Activated CD4-positive, alpha-beta T cell treated with anti-CD3 and anti-CD28 coated beads, Interleukin-2, amount 50 U/mL, for 1 hour (primary cell): Measurements from ENCODE around the gene KIF1A.
"Not testable (repeated sequence)": the region's sequence is repeated elsewhere in the genome, so short reads cannot be mapped to it uniquely, and the experiment has no call there.

Source experiments
- DNase-seq: peaks from one replicate; pipeline ENCODE4 v3.0.0-alpha.2; 2020

Gene KIF1A

GRCh38 chr2:240784629-240785423 is 35.2 kb downstream of the KIF1A start:
- no peak for DNase-seq

- no peak for DNase-seq
These were observed 36.0 kb downstream of the KIF1A start for GRCh38 chr2:240783819-240784621.

DNA sequence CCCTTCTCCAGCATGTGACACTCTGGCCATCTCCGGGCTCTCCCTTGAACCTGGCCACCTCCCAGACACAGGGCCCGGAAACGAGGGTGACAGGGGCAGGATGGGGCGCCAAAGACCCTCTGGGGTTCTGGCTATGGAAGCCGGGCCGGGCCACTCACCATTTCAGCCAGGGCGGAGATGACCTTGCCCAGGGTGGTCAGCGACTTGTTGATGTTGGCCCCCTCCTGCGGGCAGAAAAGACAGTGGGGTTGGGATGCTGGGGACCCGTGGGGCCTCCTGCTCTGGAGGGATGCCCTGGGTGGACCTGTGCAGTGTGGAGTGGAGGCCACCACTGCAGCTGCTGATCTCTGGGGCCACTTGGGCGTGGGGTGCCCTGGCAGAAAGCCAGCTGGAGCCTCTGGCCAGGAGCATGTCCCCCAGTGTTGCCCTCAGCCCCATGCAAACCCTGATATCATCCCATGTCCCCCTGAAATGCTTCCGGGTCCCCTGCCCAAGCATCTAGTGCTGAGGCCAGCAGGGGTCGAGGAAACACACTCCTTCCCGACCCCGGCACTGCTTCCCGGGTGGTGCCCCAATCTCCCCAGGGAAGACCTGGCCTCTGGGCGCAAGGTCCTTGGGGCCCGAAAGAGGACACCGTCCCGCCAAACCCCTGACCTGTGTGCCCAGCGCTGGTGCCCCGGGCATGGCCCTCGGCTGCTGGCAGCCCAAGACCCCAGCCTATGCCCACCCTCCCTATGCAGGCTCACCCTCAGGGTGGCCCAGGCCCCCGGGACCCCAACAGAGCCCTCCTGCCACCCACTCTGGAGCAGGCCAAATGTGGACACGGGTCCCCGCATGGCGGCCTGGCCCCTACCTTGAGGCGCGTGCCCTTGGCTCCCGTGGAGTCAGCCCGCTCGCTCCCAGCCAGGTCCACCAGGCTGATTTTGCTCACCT is 36.9 kb downstream of the KIF1A start:
- no peak for DNase-seq

DNA sequence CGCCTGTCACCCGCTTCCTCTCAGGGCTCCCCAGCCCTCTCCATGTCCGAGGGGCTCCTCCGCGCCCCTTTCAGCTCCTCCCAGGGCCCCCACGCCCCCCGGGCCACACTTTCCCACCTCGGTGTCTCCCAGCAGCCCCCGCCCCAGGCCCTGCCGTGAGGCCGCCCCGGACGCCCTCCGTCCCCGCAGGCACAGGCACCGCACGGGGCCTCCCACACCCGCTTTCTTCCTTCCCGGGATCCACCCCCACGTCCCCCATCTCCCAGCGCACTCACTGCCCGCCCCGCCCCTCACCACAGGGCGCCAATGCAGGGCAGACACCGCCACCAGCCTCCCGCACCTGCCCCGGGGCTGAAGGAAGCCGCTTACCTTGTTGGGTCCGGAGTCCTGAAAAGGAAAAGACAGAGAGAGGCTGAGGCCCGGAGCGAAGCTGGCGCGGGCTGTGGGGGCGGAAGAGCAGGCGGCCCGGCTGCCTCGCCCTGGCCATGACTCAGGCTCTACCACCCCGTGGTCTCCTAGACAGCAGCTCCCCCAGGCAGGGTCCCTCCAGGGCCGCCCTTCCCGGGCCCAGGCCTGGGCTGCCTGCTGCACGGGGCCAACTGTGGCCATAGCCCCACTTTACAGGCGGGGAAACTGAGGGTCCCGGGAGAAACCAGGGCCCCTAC is 37.7 kb downstream of the KIF1A start:
- DNase-seq: no peak

DNA sequence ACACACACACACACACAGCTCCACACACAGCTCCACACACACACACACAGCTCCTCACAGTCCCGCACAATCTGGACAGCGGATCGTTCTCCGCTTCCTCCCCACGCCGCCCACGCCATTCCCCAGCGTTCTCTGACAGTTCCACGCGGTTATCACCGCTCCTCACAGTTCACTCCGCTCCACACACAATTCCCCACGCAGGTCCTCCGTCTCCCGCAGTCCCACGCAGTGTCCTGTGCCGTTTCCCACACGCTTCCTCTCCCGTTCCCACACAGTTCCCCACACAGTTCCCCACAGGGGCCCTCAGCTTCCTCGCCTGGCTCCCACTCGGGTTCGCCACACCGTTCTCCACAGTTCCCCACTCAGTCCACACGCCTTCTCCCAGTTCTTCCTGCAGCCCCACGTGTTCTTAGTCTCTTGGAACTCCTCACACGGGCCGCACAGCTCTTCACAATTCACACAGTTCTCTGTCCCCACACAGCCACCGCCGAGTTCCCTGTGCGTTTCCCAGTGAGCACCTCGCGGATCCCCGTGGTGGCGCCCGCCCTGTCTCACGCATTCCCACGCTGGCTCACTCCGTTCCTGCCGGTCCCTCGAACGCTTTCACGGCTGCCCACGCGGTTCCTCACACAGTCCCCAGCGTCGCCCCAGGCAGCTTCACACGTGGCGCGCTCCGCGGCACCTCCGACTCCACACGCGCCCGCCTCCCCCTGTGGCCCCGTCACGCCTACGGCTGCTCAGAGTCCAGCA is 38.4 kb downstream of the KIF1A start:
- DNase-seq: no peak

GRCh38 chr2:240780023-240780700 is 39.9 kb downstream of the KIF1A start:
- no peak for DNase-seq

DNA sequence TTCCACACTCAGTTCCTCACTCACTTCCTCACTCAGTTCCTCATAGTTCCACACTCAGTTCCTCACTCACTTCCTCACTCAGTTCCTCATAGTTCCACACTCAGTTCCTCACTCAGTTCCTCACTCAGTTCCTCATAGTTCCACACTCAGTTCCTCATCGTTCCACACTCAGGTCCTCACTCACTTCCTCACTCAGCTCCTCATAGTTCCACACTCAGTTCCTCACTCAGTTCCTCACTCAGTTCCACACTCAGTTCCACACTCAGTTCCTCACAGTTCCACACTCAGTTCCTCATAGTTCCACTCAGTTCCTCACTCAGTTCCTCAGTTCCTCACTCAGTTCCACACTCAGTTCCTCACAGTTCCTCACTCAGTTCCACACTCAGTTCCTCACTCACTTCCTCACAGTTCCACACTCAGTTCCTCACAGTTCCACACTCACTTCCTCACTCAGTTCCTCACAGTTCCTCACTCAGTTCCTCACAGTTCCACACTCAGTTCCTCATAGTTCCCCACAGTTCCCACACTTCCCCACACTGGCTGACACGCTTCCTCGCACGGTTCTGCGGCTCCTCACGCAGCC is 40.7 kb downstream of the KIF1A start:
- DNase-seq: not testable (repeated sequence)

DNA sequence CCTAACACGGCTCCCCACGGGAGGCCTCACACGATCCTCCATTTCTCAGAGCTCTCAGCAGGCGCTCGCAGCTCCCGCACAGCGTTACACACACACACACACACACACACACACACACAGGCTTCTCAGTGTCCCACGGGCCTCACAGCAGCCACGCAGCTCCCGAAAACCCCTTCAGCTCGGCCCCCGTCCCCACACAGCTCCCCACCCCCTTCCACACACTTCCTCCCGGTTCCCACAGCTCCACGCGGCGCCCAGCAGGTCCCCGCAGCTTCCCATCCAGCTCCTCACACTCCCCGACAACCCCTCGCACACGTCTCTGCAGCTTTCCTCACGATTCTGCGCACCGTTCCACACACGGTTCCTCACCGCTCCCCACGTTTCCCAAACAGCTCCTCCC is 41.6 kb downstream of the KIF1A start:
- no peak for DNase-seq

DNA sequence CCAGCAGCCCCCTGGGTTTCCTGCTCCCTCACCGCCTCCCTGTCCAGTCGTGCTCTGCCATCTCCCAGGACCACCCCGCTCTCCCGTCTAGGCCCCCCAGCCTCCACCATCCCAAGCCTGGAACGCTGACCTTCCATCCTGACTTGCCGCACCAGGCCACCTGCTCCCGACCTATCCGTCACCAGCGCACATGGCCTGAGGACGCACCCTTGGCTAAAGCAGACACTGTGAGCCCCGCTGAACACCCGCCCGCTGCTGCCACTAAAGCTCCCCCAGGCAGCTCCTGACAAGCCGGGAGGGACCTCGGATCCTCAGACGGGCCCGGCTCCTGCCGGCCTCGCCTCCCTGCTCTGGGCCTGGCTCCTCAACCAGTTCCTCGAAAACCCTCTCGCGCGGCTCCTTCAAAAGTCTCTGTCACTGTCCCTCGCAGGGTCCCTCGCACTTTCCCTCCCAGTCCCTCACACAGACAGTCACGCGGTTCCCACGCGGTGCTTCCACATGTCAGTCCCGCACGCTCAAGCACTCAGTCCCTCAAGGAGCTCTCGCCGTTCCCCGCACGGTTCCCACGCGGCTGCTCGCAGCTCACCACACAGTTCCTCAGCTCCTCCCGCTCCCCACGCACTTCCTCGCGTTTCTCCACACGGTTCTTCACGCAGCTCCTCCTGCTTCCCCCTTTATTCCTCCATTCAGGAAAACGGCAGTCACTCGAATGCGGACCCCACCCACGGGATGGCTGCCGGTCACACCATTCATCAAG is 42.4 kb downstream of the KIF1A start:
- no peak for DNase-seq

DNA sequence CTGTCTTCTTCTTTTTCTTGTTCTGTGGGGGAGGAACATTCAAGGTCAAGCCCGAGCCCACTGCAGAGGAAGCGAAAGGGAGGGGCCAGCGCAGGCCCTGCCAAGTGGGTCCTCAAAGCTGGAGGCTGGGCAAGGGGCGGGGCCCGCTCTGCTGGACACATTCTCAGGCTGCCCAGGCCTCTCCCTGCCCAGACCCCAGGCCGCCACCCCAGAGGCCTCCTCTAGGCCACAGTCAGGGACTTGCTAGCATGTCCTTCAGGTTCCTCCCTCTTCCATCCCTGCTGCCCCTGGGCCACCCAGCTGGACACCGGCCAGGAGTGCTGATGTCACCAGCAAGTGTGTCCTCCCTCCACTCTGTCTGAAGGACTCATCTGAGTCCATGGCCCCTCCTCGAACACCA is 44.1 kb downstream of the KIF1A start:
- DNase-seq: no peak

DNA sequence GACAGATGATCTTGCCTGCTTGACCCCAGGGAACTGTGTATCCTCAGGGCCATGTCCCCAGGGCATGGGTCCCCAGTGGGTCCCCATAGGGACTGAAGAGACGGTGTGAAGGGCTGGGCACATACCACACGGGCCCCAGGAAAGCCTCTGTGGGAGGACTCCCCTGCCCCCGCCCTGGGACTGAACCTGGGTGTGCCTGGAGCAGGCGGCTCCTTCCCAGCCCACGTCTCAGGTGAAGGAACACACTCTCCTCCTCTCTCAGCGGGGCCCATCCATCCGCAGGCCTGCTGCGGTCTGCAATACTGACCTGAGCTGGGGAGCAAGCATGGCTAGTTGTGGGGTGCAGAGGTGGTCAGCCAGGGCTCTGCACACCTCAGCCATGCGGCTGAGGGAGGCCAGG is 45.2 kb downstream of the KIF1A start:
- no peak for DNase-seq

DNA sequence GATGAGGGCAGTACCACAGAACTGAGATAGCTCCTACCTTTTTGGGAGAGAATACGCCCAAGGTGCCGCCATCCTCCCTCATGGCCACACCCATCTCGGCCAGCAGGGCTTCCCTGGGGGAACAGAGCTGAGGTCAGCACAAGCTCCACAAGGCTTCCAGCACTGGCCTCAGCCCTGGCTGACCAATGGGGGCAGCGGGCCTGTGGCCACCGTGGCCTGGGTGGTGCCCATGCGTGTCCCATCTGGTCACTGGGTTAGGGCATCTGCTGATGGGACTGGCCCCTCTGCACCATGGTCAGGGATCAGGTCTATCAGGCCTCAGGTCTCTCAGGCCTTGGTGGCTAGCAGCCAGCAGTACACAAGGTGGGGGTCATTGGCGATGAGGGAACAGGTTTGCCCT is 50.9 kb downstream of the KIF1A start:
- no peak for DNase-seq

DNA sequence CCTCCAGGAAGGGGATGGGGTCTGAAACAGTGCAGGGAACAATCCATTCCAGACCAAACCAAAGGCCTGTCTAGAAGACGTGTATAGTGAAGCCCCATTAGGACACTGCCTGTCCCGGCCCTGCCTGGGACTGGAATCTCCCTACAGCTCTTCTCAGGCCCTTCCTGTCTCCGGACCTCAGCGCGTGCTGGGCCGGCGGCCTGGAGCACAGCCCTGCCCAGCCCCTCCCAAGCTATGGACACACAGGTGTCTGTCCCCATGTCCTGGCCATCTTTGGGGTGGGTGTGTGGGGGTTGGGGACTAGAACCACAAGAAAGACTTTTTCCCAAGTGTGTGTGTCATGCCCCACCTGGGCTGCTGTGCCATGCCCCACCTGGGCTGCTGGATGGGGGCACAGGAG is 51.8 kb downstream of the KIF1A start:
- no peak for DNase-seq

- no peak for DNase-seq
These were observed 52.7 kb downstream of the KIF1A start for GRCh38 chr2:240767341-240767740.

DNA sequence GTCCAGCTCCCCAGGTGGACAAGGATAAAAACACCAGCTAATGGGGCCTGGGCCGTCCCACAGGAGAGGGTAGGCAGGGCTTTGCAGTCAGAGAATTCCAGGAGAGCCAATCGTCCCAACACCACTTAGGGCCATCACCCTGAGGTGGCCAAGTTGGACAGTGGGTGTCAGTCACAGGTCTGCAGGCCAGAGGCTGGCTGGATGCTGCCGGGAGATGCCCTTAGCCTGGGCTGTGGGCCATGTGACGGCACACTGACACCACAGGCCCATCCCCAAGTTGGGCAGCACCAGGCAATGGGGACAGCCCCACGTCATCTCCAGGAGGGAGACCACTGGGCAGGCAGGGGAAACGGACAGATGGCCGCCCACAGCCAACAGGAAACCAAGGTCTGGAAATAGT is 53.9 kb downstream of the KIF1A start:
- DNase-seq: no peak

DNA sequence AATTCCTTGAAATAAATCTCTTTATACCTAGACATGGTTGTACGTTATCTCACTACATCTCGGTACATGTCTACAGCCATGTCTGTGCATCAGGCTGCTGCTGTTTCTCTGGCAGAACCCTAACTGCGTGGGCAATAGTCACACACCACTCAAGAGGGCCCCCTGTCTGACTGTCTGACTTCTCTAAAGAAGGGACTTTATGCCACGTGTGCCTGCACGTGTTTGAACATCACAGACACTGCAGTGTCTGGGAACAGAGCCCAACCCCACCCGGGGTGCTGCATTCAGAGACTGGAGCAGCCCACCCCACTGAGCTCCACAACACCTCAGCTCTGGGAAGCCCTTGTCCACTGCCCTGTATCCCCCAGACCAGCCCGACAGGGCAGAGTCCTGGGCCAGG is 55.0 kb downstream of the KIF1A start:
- DNase-seq: no peak

DNA sequence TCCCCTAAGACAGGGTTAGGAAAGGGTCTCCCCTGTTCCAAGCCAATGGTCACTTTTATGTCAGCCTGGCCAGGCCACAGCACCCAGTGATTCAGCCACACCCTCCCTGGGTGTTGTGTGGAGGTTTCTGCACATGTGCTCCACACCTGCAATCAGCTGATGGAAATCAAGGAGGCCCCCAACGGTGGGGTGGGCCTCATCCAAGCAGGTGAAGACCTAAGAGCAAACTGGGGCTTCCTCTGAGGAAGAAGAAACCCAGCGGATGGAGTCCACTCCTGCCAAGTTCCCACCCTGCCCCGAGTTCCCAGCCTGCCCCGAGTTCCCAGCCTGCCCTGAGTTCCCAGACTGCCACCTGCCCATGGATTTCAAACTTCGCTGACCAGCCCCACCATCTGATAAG is 55.4 kb downstream of the KIF1A start:
- DNase-seq: no peak

GRCh38 chr2:240762971-240763370 is 57.0 kb downstream of the KIF1A start:
- DNase-seq: no peak

DNA sequence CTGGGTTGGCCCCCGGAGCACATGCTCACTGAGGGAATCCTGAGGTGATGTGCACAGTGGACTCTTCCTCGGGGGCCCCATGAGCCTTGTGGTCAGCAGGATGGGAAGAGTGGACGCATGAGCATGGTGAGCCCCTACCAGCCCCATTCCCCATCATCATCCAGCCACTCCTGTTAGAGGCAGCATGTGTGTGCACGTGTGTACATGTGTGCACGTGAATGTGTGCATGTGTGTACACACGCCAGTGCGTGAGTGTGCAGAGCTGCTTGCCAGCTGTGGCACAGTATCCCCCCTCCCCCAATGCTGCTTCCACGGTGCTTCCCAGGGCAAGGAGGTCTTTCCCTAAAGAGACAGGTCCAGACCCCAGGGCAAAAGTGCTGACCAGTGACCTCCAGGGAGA is 57.8 kb downstream of the KIF1A start:
- DNase-seq: no peak

DNA sequence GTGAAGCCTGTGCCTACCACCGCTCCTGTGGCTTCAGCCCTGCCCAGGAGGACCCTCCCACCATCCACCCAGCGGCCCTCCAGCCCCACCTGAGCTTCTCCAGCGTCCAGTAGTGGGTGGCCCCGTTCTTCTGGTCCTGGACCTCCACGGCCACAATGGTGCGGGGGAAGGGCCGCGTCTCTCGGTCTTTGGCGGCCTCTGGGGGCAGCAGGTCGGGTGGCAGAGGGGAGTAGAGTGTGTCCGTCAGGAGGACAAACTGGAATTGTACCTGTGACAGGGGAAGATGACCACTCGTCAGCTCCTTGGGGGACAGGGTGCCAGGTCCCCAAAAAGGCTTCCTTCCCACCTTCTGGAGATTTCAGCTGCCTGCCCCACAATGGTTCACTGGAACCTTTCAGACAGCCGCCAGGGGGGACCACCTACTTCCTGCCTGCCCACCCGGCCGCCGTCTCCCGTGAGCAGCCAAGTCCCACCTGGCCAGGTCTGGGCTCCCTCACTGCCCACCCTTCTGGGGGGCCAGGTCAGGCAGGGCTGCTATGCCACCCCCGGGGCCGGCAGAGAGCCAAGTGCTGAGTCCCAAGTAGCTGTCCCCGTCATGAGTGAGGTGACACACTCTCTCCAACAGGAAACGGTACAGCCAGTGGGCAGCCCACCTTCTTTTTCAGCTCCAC is 59.3 kb downstream of the KIF1A start:
- DNase-seq: no peak
